Naive thymus-derived CD4-positive, alpha-beta T cell (primary cell): Measurements from ENCODE around the gene SLF2. TPM values are rescaled to one million over a fixed set of nuclear protein-coding genes. Genes with fewer than 3 reads are reported as not detected.

ENCODE experiments used
- ATAC-seq: fragments of 150-1000 bp; cut with Tn5 transposase; 2 replicates; pipeline ENCODE4 v1.10.0; 2021; ENCODE audit warnings: mild to moderate bottlenecking, moderate library complexity
- CTCF ChIA-PET: fragments of 350-600 bp; sonication (Branson Sonifier 250); formaldehyde crosslinking; loops from one replicate; lab custom pipeline; 2021; ENCODE audit warnings: antibody characterized with exemption; lab: Charles Lee
- POLR2A ChIA-PET: fragments of 350-600 bp; sonication (Branson Sonifier 250); formaldehyde crosslinking; loops from one replicate; lab custom pipeline; 2021; ENCODE audit warnings: antibody characterized with exemption, inconsistent platforms; lab: Charles Lee
- DNase-seq, 9 donors: peaks; one replicate each; pipeline versions ENCODE4 v3.0.0 to v3.0.0-alpha.2; 2020 to 2022; ENCODE audit warnings: mixed read lengths in 1 of 9
- H3K27ac ChIP-seq: one replicate; pipeline ENCODE4 v1.7.0; 2013; ENCODE audit warnings: mild to moderate bottlenecking, low read depth, low read length, moderate library complexity
- H3K27me3 ChIP-seq, 2 donors: one replicate each; pipeline ENCODE4 v1.7.0; 2013; ENCODE audit warnings: low read length in 2 of 2, mild to moderate bottlenecking in 2 of 2, moderate library complexity in 2 of 2; ENCODE audit not compliant: control insufficient read depth in 2 of 2, insufficient read depth in 2 of 2
- H3K36me3 ChIP-seq, 3 experiments: 1 replicate in 2 of 3; 2 replicates in 1 of 3; pipeline ENCODE4 v1.7.0; 2013; ENCODE audit warnings: low read length in 3 of 3, mild to moderate bottlenecking in 3 of 3, moderate library complexity in 1 of 3; ENCODE audit not compliant: insufficient read depth in 3 of 3, control insufficient read depth in 2 of 3
- H3K4me1 ChIP-seq, 2 donors: one replicate each; pipeline ENCODE4 v1.7.0; 2013; ENCODE audit warnings: low read length in 2 of 2, mild to moderate bottlenecking in 2 of 2, moderate library complexity in 1 of 2; ENCODE audit not compliant: control insufficient read depth in 2 of 2, insufficient read depth in 2 of 2
- H3K4me3 ChIP-seq: 2 replicates; pipeline ENCODE4 v1.7.0; 2013; ENCODE audit warnings: mild to moderate bottlenecking, low read length
- H3K9me3 ChIP-seq, 3 experiments: 1 replicate in 2 of 3; 2 replicates in 1 of 3; pipeline ENCODE4 v1.7.0; 2013; ENCODE audit warnings: low read length in 3 of 3; ENCODE audit not compliant: control insufficient read depth in 2 of 3
- H3K27ac Mint-ChIP-seq, 9 donors: one replicate each; pipeline ENCODE4 v1.8.0; 2020 to 2022; ENCODE audit warnings: mixed read lengths in 9 of 9, mild to moderate bottlenecking in 8 of 9, moderate library complexity in 5 of 9, inconsistent platforms in 2 of 9
- H3K27me3 Mint-ChIP-seq, 5 donors: one replicate each; pipeline ENCODE4 v1.8.0; 2021 to 2022; ENCODE audit warnings: mixed read lengths in 5 of 5, mild to moderate bottlenecking in 1 of 5
- H3K36me3 Mint-ChIP-seq, 5 donors: one replicate each; pipeline ENCODE4 v1.8.0; 2020 to 2022; ENCODE audit warnings: mixed read lengths in 5 of 5, mild to moderate bottlenecking in 3 of 5, inconsistent platforms in 1 of 5
- H3K4me1 Mint-ChIP-seq, 7 donors: one replicate each; pipeline ENCODE4 v1.8.0; 2020 to 2022; ENCODE audit warnings: mixed read lengths in 7 of 7, mild to moderate bottlenecking in 3 of 7, inconsistent platforms in 1 of 7
- H3K4me3 Mint-ChIP-seq, 10 donors: one replicate each; pipeline ENCODE4 v1.8.0; 2020 to 2022; ENCODE audit warnings: mild to moderate bottlenecking in 10 of 10, mixed read lengths in 10 of 10, moderate library complexity in 6 of 10, inconsistent platforms in 2 of 10
- H3K9me3 Mint-ChIP-seq, 11 donors: one replicate each; pipeline ENCODE4 v1.8.0; 2020 to 2022; ENCODE audit warnings: mixed read lengths in 11 of 11, mild to moderate bottlenecking in 4 of 11, inconsistent platforms in 1 of 11, moderate library complexity in 1 of 11
- intact Hi-C, 2 donors: fragments of 100-400 bp; cut with micrococcal nuclease; formaldehyde crosslinking; loops; one replicate each; pipeline ENCODE4 v1.15.1; 2023
- polyA plus RNA-seq, 2 donors: library from polyadenylated mRNA; unstranded; fragments of 300-500 nt; fragmentation: Illumina TruSeq; gene quantifications; one replicate each; pipeline ENCODE4 v1.2.3, GENCODE V29; 2021
- total RNA-seq, 6 experiments: library from RNA in 5 of 6; stranded (reverse) in 5 of 6; gene quantifications; 1 replicate in 5 of 6; 2 replicates in 1 of 6; pipeline ENCODE4 v1.2.3 and lab custom pipeline; 2021 to 2026

SLF2 gene
- total and polyA plus RNA-seq, 7 experiments from 2014 or later: 10.9 to 43.7 (median 24.0) TPM

GRCh38 chr10:100886091-100886490 is 26.7 kb upstream of the SLF2 start:
- Histone ChIP-seq H3K27me3 (no peaks in the 10 kb centered on the region), H3K4me3 (no peak overlapping the region), H3K4me1 (no peaks in the 10 kb centered on the region), H3K36me3 (no peaks in the 10 kb centered on the region), H3K9me3 (no peaks in the 10 kb centered on the region), H3K27ac (no peak overlapping the region)
- Mint-ChIP-seq H3K27me3 (peaks cover 20 to 39% (median 21%) of the 10 kb centered on the region in 5 donors), H3K9me3 (peaks cover 0 to 1% (median 0%) of the 10 kb centered on the region in 11 donors), H3K36me3 (no peaks in the 10 kb centered on the region), H3K27ac (no peak overlapping the region), H3K4me3 (no peak overlapping the region), H3K4me1 (peaks cover 0 to 6% (median 0%) of the 10 kb centered on the region in 7 donors)
- intact Hi-C loops: no loop called here
- DNase-seq (no peak), ATAC-seq (no peak)
- POLR2A ChIA-PET: no interaction called here
- CTCF ChIA-PET: no interaction called here

- Histone ChIP-seq H3K27me3 (no peaks in the 10 kb centered on the region), H3K36me3 (no peaks in the 10 kb centered on the region), H3K4me3 (no peak overlapping the region), H3K27ac (no peak overlapping the region), H3K4me1 (no peaks in the 10 kb centered on the region), H3K9me3 (no peaks in the 10 kb centered on the region)
- POLR2A ChIA-PET: no interaction called here
- Mint-ChIP-seq H3K4me3 (no peak overlapping the region), H3K9me3 (peaks cover 0 to 1% (median 0%) of the 10 kb centered on the region in 11 donors), H3K36me3 (no peaks in the 10 kb centered on the region), H3K27me3 (peaks cover 20 to 42% (median 26%) of the 10 kb centered on the region in 5 donors), H3K27ac (no peak overlapping the region), H3K4me1 (peaks cover 0 to 5% (median 0%) of the 10 kb centered on the region in 7 donors)
- CTCF ChIA-PET: no interaction called here
- intact Hi-C loops: no loop called here
- ATAC-seq (no peak), DNase-seq (no peak)
These were observed 26.2 kb upstream of the SLF2 start for GRCh38 chr10:100886521-100886920.

GRCh38 chr10:100886963-100887362 is 25.8 kb upstream of the SLF2 start:
- CTCF ChIA-PET: no interaction called here
- H3K9me3 ChIP-seq: no peaks in the 10 kb centered on the region
- Mint-ChIP-seq H3K36me3 (no peaks in the 10 kb centered on the region), H3K4me1 (peaks cover 0 to 4% (median 0%) of the 10 kb centered on the region in 7 donors), H3K9me3 (peaks cover 0 to 1% (median 0%) of the 10 kb centered on the region in 11 donors), H3K27ac (no peak overlapping the region), H3K27me3 (peaks cover 22 to 42% (median 29%) of the 10 kb centered on the region in 5 donors), H3K4me3 (no peak overlapping the region)
- intact Hi-C loops: no loop called here
- no peak overlapping the region for H3K27ac ChIP-seq
- H3K27me3 ChIP-seq: no peaks in the 10 kb centered on the region
- no peak for ATAC-seq
- POLR2A ChIA-PET: no interaction called here
- no peak overlapping the region for H3K4me3 ChIP-seq
- no peaks in the 10 kb centered on the region for H3K36me3 ChIP-seq
- H3K4me1 ChIP-seq: no peaks in the 10 kb centered on the region
- no peak for DNase-seq

- Histone ChIP-seq H3K27me3 (no peaks in the 10 kb centered on the region), H3K36me3 (no peaks in the 10 kb centered on the region), H3K27ac (no peak overlapping the region), H3K4me3 (no peak overlapping the region), H3K4me1 (no peaks in the 10 kb centered on the region), H3K9me3 (no peaks in the 10 kb centered on the region)
- intact Hi-C loops: no loop called here
- no peak for ATAC-seq
- H3K36me3 Mint-ChIP-seq: no peaks in the 10 kb centered on the region
- no peak overlapping the region for H3K27ac Mint-ChIP-seq
- no peaks in the 10 kb centered on the region for H3K4me1 Mint-ChIP-seq
- peaks cover 28 to 51% (median 32%) of the 10 kb centered on the region in 5 donors for H3K27me3 Mint-ChIP-seq
- POLR2A ChIA-PET: no interaction called here
- H3K9me3 Mint-ChIP-seq: peaks cover 0 to 1% (median 0%) of the 10 kb centered on the region in 11 donors
- H3K4me3 Mint-ChIP-seq: no peak overlapping the region
- DNase-seq: no peak
- CTCF ChIA-PET: no interaction called here
These were observed 24.9 kb upstream of the SLF2 start for GRCh38 chr10:100887761-100888296.

GRCh38 chr10:100888957-100889356 is 23.8 kb upstream of the SLF2 start:
- Histone ChIP-seq H3K27me3 (no peaks in the 10 kb centered on the region), H3K36me3 (no peaks in the 10 kb centered on the region), H3K27ac (no peak overlapping the region), H3K4me3 (no peak overlapping the region), H3K9me3 (no peaks in the 10 kb centered on the region), H3K4me1 (no peaks in the 10 kb centered on the region)
- ATAC-seq: no peak
- Mint-ChIP-seq H3K4me3 (no peak overlapping the region), H3K27ac (no peak overlapping the region), H3K4me1 (no peaks in the 10 kb centered on the region), H3K27me3 (peaks cover 28 to 62% (median 39%) of the 10 kb centered on the region in 5 donors), H3K9me3 (peaks cover 0 to 1% (median 0%) of the 10 kb centered on the region in 11 donors), H3K36me3 (no peaks in the 10 kb centered on the region)
- ChIA-PET POLR2A (no interaction called here), CTCF (no interaction called here)
- intact Hi-C loops: no loop called here
- DNase-seq: no peak

GRCh38 chr10:100889546-100889945 is 23.2 kb upstream of the SLF2 start:
- H3K36me3 Mint-ChIP-seq: no peaks in the 10 kb centered on the region
- H3K36me3 ChIP-seq: no peaks in the 10 kb centered on the region
- no peak for ATAC-seq
- H3K4me3 Mint-ChIP-seq: no peak overlapping the region
- peaks cover 0 to 1% (median 0%) of the 10 kb centered on the region in 11 donors for H3K9me3 Mint-ChIP-seq
- H3K4me1 Mint-ChIP-seq: no peaks in the 10 kb centered on the region
- H3K27ac ChIP-seq: no peak overlapping the region
- ChIA-PET CTCF (no interaction called here), POLR2A (no interaction called here)
- H3K4me1 ChIP-seq: no peaks in the 10 kb centered on the region
- DNase-seq: no peak
- H3K27me3 Mint-ChIP-seq: peaks cover 28 to 67% (median 39%) of the 10 kb centered on the region in 5 donors
- no peak overlapping the region for H3K4me3 ChIP-seq
- no peak overlapping the region for H3K27ac Mint-ChIP-seq
- H3K9me3 ChIP-seq: no peaks in the 10 kb centered on the region
- intact Hi-C loops: no loop called here
- H3K27me3 ChIP-seq: no peaks in the 10 kb centered on the region

GRCh38 chr10:100890141-100890672 is 22.6 kb upstream of the SLF2 start:
- POLR2A ChIA-PET: no interaction called here
- Histone ChIP-seq H3K27ac (no peak overlapping the region), H3K27me3 (no peaks in the 10 kb centered on the region), H3K9me3 (no peaks in the 10 kb centered on the region), H3K36me3 (no peaks in the 10 kb centered on the region), H3K4me1 (no peaks in the 10 kb centered on the region), H3K4me3 (no peak overlapping the region)
- DNase-seq (no peak), ATAC-seq (no peak)
- CTCF ChIA-PET: no interaction called here
- H3K4me1 Mint-ChIP-seq: no peaks in the 10 kb centered on the region
- no peaks in the 10 kb centered on the region for H3K36me3 Mint-ChIP-seq
- no peak overlapping the region for H3K27ac Mint-ChIP-seq
- intact Hi-C loops: no loop called here
- no peak overlapping the region for H3K4me3 Mint-ChIP-seq
- peaks cover 28 to 67% (median 39%) of the 10 kb centered on the region in 5 donors for H3K27me3 Mint-ChIP-seq
- peaks cover 0 to 1% (median 0%) of the 10 kb centered on the region in 11 donors for H3K9me3 Mint-ChIP-seq
